NB4 (cell line): Measurements from ENCODE around the gene ZNF692.

Experiments
- POLR2A ChIP-seq: IDR thresholded peaks from 2 replicates; pipeline ENCODE4 v1.6.1; 2011; ENCODE audit warnings: mild to moderate bottlenecking; ENCODE audit not compliant: insufficient read length; ENCODE audit errors: extremely low read depth
- TF ChIP-seq, protein P1 (sequence below): IDR thresholded peaks from one replicate; pipeline ENCODE4 v1.5.1; 2012; ENCODE audit warnings: low read depth, low read length

DNA sequence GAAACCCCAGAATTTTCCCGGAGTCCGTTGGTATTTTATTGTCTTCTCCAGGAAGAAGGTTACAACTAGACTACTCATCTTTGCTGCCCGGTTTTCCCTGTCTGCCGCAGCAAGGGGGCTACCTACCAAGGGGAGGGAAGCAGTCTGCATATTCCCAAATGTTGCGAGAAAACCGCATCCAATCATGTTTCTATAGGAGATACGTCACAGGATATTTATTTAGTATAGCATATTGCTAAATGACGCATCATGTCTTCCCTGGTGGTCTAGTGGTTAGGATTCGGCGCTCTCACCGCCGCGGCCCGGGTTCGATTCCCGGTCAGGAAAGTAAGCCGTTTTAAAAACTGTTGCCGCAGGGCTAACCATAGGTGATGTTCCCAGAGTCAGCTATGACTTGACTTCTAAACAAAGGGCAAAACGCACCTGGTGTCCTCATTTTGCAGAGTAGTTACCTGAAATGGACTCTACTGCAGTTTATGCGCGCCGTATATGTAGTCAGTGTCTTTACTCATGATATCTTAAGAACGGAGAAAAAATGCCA is 15.2 kb upstream of the ZNF692 start:
- TF ChIP-seq, protein P1, sequence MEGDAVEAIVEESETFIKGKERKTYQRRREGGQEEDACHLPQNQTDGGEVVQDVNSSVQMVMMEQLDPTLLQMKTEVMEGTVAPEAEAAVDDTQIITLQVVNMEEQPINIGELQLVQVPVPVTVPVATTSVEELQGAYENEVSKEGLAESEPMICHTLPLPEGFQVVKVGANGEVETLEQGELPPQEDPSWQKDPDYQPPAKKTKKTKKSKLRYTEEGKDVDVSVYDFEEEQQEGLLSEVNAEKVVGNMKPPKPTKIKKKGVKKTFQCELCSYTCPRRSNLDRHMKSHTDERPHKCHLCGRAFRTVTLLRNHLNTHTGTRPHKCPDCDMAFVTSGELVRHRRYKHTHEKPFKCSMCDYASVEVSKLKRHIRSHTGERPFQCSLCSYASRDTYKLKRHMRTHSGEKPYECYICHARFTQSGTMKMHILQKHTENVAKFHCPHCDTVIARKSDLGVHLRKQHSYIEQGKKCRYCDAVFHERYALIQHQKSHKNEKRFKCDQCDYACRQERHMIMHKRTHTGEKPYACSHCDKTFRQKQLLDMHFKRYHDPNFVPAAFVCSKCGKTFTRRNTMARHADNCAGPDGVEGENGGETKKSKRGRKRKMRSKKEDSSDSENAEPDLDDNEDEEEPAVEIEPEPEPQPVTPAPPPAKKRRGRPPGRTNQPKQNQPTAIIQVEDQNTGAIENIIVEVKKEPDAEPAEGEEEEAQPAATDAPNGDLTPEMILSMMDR = no peak
- TF ChIP-seq POLR2A = no peak
